Right forelimb (tissue), 1 donor: ENCODE measurements around the gene CACNA1A.
"Not testable (repeated sequence)": the region's sequence is repeated elsewhere in the genome, so short reads cannot be mapped to it uniquely, and the experiment has no call there.

Experiments used
- DNase-seq: peaks from one replicate; pipeline ENCODE4 v3.0.0-alpha.2; 2018

Gene CACNA1A

DNA sequence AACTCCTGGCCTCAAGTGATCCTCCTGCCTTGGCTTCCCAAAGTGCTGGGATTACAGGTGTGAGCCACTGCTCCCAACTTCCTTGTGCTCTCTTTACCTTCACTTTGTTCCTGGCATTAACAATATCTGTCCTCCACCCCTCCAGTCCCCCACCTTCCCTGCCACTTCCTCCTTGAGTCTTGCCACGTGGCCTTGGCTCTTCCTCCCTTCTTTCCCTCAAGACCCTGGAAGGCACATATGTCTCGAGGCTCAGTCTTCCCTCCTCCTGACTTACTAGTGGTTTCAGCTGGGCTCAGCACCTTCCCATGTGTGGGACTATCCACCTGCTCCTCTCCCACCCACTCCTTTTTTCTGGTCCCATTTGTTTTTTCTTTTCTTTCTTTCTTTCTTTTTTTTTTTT is 285.4 kb downstream of the CACNA1A start:
- no peak for DNase-seq

DNA sequence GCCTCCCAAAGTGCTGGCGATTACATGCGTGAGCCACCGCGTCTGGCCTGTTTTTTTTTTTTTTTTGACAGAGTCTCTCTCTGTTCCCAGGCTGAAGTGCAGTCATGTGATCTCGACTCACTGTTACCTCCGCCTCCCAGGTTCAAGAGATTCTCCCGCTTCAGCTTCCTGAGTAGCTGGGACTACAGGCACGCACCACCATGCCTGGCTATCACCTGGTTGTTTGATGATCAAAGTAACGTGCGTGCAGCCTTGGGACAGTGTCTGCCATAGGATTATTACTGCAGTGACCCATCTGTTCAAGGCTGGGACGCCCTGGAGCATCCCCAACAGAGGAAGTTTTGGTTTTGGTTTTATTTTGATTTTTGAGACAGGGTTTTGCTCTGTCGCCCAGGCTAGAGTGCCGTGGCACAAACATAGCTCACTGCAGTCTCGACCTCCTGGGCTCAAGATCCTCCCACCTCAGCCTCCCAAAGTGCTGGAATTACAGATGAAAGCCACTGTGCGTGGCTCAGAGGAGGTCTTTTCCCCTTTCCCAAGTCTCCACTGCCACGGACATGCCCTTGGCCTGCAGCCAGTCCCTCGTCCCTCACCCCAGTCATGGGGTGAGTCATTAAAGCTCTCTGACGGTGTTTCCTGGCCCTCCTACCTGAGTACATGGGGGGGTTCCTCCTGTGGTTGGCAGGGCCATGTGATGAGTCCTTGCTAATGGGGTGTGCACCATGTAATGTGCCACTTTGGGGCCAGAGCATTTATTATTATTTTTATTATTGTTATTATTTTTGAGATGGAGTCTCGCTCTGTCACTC is 290.5 kb downstream of the CACNA1A start:
- DNase-seq: no peak

DNA sequence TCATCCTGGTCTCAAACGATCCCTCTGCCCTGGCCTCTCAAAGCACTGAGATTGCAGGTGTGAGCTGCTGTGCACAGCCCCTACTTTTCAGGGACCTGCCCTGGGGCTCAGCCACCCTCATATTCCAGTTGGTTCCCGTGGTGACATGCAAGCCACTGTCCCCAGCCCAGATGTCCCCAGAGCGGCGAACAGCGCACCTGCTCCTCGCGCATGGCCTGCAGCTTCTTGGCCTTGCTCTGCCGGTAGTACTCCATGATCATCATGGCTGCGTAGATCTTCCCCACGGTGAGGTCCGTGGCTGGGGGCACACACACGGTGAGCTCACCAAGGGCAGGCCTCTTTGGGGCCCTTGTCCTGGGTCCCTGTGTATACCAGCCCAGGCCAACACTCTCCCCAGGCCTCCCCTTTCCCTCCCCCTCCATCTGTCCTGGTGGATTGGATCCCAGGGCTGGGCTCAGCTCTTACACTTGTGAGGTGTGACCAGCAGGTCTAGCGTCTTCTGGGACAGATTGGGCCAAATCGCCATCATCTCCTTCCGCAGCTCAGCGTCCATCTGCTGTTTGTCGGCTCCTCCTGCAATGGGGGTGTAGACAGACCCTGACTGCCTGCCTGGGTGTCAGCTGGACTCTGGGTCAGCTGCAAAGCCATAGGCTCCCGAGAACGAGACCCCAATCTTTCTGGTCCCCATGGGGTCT is 292.1 kb downstream of the CACNA1A start:
- no peak for DNase-seq

DNA sequence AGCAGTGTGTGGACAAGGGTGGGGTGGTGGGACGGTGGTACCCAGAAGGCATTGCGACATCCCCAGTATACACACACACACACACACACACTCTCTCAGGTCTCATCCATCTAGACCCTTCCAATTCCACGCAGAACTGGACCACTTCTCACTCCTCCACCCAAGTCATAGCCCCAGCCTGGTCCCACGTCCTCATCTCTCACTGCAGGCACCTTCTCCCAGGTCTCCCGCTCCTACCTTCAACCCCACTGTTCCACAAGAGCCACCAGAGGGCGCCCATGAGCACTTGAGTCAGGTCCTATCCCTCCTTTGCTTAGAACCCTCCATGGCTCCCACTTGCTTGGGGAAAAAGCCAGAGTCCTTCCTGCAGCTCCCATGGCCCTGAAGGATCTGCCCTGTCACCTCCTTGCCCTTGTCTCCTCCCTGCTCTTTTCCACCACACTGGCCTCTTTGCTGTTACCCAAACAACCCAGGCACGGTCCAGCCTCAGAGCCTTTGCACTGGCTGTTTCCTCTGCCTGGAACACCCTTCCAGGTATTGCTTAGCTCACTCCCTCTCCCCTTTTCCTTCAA is 293.4 kb downstream of the CACNA1A start:
- no peak for DNase-seq

DNA sequence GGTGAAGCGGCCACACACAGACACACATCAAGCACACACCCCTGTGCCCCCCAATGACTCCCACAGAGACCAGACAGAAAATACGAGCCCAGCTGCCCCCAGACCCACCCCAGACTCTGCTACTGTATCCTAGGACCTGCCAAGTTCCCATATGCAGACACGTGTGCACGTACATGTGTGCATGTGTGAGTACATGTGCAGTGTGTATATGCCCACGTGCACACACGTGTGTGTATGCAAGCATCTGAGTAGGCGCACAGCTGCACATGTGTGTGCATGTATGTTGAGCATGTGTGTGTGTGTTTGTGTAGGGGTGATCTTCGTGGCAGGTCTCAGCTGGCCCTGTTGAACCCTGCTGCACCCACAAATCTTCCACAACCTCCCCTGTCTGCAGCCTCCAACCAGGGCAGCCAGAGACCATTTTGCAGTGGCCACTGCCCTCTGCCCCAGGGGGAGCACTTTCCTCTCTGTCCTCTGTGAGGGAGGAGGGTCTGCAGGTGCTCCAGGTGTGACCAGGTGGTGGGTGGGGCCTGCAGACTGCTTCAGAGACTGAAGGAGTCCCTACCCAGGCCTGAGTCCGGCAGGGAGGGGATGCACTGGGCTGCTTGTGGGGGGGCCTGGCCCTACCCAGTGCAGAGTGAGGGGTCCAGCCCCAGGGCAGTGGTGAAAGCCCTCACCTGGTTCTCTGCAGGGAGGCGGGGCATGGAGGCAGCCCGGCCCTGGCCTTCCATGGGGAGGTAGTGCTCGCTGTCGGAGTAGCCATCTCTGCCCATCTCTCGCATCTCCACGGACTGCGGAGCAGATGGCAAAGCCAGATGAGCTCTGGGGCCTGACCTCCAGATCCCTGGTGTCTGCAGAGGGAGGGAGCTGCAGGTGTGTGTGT is 294.6 kb downstream of the CACNA1A start:
- no peak for DNase-seq

DNA sequence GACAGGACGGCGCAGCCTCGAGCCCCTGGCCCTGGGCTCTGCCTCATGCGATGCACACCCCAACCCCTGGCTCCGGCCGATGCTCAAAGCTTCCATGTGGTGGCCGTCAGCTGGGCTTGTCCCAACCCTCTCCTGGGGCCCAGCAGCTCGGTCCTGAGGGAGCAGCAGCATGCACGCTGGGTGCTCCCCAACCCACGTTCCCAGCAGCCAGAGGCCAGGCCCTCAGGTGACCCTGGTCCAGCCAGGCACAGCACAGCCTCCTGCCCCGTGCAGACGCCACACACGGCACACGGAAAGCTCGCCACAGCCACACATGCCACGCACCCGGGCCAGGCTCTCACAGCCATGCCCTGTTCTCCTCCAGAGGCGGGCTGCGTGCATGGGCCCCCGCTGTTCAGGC is 295.3 kb downstream of the CACNA1A start:
- DNase-seq: no peak

DNA sequence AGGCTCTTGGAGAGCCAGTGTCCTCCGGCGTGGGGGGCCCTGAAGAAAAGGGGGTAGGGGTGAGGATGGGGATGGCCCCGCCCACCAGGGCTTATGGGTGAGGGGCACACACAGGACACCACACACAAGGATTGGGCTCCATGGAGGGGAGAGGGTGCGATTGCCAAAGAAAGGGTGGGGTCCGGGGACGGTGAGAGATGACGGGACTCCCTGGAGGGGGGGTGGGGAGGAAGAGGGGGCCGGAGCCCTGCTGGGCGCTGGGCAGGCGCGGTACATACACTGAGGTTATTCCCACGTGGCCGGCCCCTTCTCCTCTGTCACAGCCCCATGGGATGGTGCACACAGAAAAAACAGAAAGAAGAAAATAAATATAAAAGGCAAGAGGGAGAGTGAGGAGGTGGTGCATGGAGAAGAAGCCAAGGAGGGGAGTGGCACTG is 295.9 kb downstream of the CACNA1A start:
- no peak for DNase-seq

DNA sequence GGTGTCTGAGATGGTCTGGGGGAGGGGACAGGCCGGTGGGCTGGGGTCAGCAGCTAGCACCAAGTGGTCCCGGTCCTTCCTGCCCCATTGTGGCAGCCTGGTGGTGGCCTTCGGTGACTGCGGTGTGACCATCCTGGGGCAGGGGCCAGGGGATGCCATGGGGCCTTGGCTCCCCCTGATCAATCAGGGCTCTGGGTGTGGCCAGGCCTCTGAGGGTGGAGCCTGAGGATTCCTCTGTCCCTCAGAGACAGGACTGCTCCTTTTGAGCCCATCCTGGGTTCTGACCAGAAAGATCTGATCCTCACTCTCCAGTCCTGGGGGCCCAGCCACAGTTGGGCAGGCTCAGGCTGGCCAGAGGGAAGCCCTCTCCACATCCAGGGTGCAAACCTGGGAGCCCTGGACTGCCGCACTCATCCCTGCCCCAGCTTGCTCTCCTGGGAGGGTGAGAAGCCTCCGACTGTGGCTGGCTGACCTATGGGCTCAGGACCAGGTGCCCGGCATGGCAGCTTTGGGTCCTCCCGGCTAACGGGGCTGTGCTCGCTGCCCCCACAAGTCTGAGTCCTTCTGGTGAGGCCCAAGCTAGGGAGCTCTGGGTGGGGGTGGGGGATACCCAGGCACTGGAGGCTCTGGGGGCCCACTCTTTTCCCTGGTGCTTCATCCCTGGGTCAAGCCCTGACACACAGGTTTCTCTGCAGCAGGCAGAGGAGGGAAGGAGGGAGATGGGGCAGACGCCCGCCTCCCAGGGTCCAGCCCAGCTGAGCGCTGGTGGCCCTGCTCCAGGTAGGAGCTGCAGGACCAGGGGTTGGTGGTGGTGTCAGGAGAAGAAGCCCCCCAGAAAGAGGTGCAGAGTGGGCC is 296.6 kb downstream of the CACNA1A start:
- no peak for DNase-seq

DNA sequence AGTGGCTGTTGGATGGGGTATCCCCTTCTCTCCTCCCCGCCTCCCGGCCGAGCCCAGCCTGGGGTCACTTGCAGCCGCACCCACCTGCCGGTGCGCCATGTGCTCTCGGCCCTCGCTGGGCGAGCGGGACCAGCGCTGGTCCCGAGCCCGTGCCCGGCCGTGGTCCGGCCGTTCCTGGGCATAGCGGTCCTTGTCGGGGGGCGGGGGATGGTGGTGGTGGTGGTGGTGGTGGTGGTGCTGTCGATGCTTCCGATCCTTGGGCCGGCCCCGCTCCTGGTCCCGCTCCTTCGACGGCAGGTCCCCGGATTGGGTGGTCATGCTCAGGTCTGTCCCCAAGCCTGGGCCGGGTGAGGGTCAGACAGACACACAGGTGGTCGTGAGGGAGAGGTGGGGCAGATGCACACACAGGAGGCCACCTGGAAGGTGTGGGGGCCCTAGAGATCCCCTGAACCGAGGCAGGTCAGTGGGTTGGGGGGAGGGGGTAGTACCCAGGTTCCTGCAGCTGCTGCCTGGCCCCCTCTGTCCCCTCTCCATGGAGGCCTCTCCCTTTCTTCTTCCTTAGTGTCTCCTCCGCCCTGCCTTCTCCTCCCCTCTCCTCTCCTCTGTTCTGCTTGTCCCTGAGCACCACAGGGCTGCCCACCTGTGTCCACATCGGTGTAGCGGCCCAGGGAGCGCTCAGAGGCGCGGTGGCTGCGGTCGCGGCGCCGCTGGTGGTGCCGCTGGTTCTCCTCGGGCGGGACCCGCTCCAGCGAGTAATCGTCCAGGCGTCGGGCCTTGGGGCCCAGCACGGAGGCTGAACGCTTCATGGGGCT is 297.4 kb downstream of the CACNA1A start:
- DNase-seq: no peak

DNA sequence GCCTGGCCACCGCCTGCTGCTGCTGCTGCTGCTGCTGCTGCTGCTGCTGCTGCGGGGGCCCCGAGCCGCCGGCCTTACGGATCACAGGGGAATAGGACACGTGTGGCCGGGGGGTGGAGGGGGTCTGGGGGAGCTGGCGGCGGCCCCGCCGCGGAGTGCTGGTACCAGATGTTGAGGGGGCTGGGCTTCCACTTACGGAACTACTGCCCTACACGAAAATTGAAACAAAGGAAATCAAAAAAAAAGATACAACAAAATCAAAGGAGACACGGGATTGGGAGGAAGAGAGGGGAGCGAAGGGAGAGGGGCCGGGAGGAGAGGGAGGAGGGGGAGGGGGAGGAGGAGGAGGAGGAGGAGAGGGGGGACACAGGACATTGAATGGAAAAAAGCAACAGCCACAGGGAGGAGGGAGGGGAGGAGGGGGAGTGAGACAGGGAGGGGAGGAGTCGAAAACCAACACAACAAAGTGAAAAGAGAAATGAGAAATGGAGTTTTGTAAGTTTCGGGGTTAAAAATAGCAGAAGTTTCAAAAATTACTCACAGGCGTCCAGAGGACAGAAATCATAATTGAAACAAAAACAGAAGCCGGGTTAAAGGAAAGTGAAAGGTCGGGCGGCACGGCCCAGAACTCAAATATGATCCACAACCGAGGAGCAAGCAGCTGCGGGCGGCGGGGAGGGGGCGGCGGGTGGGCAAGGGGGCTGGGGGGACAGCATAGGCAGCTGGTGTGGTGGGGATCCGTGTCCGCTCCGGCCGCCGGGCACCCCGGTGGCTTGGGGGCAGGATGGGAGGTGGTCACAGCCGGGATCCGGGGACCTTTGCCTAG is 298.2 kb downstream of the CACNA1A start:
- DNase-seq: peak; percentile 85

DNA sequence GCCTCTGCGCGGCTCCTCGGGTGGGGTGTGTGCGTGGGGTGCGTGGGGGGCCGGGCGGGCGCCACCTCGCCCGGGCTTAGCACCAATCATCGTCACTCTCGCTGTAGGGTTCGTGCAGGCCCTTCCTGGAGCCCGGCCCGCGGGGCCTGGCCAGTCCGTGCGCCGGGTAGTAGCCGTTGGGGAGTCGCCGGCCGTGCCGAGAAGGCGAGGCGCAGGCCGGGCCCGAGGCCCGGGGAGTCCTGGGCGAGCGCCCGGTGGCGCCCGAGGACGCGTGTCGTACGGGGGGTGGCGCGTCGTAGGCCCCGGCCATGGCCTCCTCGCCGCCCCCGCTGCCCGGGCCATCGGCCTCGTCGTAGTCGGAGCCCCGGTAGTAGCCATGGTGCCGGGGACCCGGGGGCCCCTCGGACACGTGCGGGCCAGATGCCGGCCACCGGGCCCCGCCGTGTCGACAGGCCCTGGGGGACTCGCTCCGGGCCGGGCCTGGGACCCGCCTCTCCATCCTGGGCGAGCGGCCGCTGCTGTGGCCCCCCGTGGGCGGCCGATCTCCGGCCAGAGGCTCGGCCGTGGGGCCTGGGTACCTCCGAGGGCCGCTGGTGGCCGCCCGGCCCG is 298.9 kb downstream of the CACNA1A start:
- DNase-seq: no peak

DNA sequence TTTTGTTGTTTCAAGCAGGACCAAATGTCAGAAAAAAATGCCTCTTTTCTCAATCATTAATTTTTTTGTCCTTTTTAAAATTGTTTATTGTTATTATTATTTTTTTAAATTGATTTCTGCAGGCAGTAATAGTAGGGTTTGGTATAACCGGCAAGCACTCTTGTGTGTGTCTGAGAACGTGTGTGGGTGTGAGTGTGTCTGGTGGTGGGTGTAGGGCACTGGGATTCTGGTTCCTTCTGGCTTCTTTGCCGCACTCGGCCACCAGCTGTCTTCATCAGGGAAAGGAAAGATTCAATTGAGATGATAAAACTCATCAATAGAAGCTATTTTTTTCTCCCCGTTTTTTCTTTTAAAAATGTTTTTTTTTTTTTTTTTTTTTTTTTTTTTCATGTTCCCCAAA is 299.7 kb downstream of the CACNA1A start:
- no peak for DNase-seq

DNA sequence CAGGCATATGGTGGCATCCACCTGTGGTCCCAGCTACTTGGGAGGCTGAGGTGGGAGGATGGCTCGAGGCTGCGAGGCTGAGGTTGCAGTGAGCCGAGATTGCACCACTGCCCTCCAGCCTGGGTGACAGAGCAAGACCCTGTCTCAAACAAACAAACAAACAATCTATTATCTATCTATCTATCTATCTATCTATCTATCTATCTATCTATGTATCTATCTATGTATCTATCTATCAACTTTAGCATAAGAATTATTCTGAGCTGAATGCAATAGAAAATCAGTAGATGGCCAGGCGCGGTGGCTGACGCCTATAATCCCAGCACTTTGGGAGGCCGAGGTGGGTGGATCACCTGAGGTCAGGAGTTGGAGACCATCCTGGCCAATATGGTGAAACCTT is 304.2 kb downstream of the CACNA1A start:
- DNase-seq: not testable (repeated sequence)

DNA sequence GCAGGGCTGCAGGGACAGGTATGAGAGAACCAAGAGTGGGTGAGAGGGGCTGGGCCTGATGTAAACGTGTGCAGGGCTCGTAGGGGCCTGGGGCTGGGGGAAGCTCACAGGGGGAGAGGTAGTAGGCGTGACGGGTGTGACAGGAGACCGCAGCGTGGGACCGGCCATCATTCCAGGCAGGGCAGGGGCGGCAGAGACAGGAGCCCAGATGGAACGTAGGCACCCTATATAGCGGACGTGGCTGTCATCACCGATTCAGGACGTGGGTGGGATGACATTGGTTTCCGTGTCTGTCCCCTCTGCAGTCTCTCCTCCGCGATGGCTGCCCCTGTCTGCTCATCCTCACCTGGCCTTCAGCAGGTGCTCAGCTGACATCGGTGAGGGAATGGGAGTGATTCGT is 307.6 kb downstream of the CACNA1A start:
- DNase-seq: no peak

DNA sequence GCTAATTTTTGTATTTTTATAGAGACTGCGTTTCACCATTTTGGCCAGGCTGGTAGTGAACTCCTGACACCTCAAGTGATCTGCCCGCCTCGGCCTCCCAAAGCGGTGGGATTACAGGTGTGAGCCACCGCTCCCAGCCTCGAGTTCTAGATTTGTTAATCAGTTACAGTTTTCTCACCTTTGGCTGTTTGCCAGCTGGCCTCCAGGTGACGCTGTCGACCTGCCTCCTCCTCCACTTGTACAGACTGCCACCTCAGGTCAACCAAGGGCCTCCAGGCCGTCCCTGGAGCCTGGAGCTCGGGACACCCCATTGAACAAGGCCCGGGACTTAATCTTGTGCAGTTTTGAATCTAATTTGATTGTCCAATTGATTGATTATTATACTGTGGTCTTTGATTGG is 310.6 kb downstream of the CACNA1A start:
- no peak for DNase-seq

DNA sequence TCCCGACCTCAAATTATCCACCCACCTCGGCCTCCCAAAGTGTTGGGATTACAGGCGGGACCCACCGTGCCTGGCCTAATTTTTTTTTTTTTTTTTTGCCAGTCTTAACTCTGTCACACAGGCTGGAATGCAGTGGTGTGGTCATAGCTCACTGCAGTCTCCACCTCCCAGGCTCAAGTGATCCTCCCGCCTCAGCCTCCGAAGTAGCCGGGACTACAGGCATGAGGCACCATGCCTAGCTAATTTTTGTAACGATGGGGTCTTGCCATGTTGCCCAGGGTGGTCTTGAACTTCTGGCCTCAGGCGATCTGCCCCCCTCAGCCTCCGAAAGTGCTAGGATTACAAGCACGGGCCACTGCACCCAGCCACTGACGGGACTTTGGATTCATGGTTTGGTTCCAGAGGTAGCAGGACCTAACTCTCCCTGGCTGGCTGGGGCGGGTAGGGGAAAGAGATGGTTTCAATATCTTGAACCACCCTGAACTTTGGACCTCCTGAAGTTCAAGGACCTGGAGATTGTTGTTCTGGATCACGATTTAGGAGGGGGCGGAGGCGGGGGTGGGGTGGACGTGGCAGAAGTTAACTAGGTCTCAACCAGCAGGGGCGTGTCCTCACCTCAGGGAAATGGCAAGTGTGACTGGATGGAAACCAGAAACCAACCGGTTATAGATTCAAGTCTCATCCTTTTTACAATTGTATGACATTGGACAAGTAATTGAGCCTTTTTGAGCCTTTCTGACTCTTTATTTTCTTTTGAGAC is 315.3 kb downstream of the CACNA1A start:
- DNase-seq: no peak

DNA sequence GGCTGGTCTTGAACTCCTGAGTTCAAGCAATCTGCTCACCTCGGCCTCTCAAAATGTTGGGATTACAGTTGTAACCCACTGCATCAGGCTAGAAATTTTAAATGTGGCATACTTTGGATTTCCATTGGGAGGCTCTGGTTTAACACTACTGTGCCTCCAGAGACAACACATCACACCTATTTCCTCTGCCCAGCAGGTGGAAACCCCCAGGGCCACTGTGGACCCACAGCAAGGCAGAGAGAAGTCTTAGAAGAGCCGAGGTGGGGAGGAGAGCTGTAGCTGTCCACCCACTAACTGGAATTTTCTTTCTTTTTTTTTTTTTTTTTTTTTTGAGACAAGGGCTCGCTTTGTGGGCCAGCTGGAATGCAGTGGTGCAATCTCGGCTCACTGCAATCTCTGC is 316.7 kb downstream of the CACNA1A start:
- DNase-seq: no peak

DNA sequence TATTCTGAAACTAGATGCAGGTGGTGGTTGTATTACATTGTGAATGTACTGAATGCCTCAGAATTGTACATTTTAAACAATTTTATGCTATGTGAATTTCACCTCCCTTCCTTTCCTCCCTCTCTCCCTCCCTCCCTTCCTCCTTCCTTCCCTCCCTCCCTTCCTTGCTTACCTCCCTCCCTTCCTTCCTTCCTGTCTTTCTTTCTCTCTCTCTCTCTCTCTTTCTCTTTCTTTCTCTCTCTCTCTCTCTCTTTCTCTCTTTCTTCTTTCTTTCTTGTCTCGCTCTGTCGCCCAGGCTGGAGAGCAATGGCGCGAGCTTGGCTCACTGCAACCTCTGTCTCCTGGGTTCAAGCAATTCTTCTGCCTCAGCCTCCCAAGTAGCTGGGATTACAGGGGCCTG is 318.9 kb downstream of the CACNA1A start:
- DNase-seq: no peak

DNA sequence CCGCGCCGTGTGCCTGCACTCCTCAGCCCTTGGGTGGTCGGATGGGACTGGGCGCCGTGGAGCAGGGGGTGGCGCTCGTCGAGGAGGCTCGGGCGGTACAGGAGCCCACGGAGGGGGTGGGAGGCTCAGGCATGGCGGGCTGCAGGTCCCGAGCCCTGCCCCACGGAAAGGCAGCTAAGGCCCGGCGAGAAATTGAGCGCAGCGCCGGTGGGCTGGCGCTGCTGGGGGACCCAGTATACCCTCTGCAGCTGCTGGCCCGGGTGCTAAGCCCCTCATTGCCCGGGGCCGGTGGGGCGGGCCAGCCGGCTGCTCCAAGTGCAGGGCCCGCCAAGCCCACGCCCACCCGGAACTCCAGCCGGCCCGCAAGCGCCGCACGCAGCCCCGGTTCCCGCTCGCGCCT is 319.6 kb downstream of the CACNA1A start:
- DNase-seq: not testable (repeated sequence)
